Liver (tissue), 3 donors: Measurements from ENCODE around the gene STK4.

Source experiments
- ATF3 ChIP-seq: IDR thresholded peaks from 2 replicates; pipeline ENCODE4 v1.6.1; 2016; ENCODE audit warnings: antibody characterized with exemption
- CTCF ChIP-seq: fragments of 150-350 bp; IDR thresholded peaks from 2 replicates; pipeline ENCODE4 v1.5.1; 2017; ENCODE audit warnings: improper control_type of control experiment, low read depth, low read length; ENCODE audit not compliant: missing input control
- EGR1 ChIP-seq, 2 donors: IDR thresholded peaks; 2 replicates each; pipeline ENCODE4 v1.6.1; 2016 to 2018; ENCODE audit warnings: antibody characterized with exemption in 2 of 2, low read depth in 2 of 2
- FOXA1 ChIP-seq: IDR thresholded peaks from 2 replicates; pipeline ENCODE4 v1.6.1; 2016; ENCODE audit warnings: antibody characterized with exemption
- GABPA ChIP-seq, 2 donors: IDR thresholded peaks in 1 of 2; conservative IDR thresholded peaks in 1 of 2; 2 replicates each; pipeline ENCODE4 v1.6.1; 2016; ENCODE audit warnings: antibody characterized with exemption in 2 of 2, mild to moderate bottlenecking in 1 of 2, moderate library complexity in 1 of 2
- JUND ChIP-seq, 2 donors: IDR thresholded peaks; 2 replicates each; pipeline ENCODE4 v1.6.1; 2016; ENCODE audit warnings: antibody characterized with exemption in 2 of 2
- MAX ChIP-seq: IDR thresholded peaks from 2 replicates; pipeline ENCODE4 v1.6.1; 2016; ENCODE audit warnings: antibody characterized with exemption
- NR2F2 ChIP-seq: IDR thresholded peaks from 2 replicates; pipeline ENCODE4 v1.6.1; 2016; ENCODE audit warnings: antibody characterized with exemption
- RAD21 ChIP-seq, 2 donors: IDR thresholded peaks; 2 replicates each; pipeline ENCODE4 v1.6.1; 2016; ENCODE audit warnings: antibody characterized with exemption in 2 of 2, mild to moderate bottlenecking in 2 of 2
- REST ChIP-seq: IDR thresholded peaks from 2 replicates; pipeline ENCODE4 v1.6.1; 2016; ENCODE audit warnings: antibody characterized with exemption, mild to moderate bottlenecking
- SP1 ChIP-seq: IDR thresholded peaks from 2 replicates; pipeline ENCODE4 v1.6.1; 2018; ENCODE audit warnings: antibody characterized with exemption, mild to moderate bottlenecking
- TAF1 ChIP-seq: conservative IDR thresholded peaks from 2 replicates; pipeline ENCODE4 v1.6.1; 2016; ENCODE audit warnings: antibody characterized with exemption, mild to moderate bottlenecking
- YY1 ChIP-seq: IDR thresholded peaks from 2 replicates; pipeline ENCODE4 v1.6.1; 2016; ENCODE audit warnings: antibody characterized with exemption, mild to moderate bottlenecking
- ZBTB33 ChIP-seq: IDR thresholded peaks from 2 replicates; pipeline ENCODE4 v1.6.1; 2016; ENCODE audit warnings: antibody characterized with exemption
- donor health status: healthy.
- donor health status: healthy.

- TF ChIP-seq CTCF (no peak), TAF1 (no peak), EGR1 (IDR thresholded peaks at IDR 0.05; ENCODE audit: low read depth in 2 of 2) (no peak), REST (no peak), ZBTB33 (no peak), FOXA1 (no peak), SP1 (no peak), JUND (IDR thresholded peaks at IDR 0.05) (no peak), YY1 (no peak), ATF3 (no peak), GABPA (IDR thresholded peaks at IDR 0.05 in 1 of 2, conservative IDR thresholded peaks at IDR 0.05 in 1 of 2) (no peak), RAD21 (IDR thresholded peaks at IDR 0.05) (no peak), MAX (no peak), NR2F2 (no peak)
These were observed 30.9 kb downstream of the STK4 start for GRCh38 chr20:44997171-44997570.
